Measurements from ENCODE around the gene KIAA1328. TPM values are rescaled to one million over a fixed set of nuclear protein-coding genes. Genes with fewer than 3 reads are reported as not detected.

Gene KIAA1328
- total RNA-seq, 1 experiment from 2014 or later: 6.2 TPM

- CTCF ChIA-PET: no interaction called here
- in situ Hi-C loops (cut with HindIII; ENCODE audit: low pct_unique_long_range_greater_than_20kb, low sequenced_read_pairs): no loop called here
- POLR2A ChIA-PET: no interaction called here
Observed at GRCh38 chr18:37265382-37265781, 436.5 kb downstream of the KIAA1328 start.

GRCh38 chr18:37266290-37266689 lies 437.4 kb downstream of the KIAA1328 start:
- Histone ChIP-seq H3K4me3 (ENCODE audit: low read depth in 2 of 2, low read length in 2 of 2) (no peak overlapping the region), H3K36me3 (ENCODE audit: control insufficient read depth, insufficient read depth, low read length) (no peaks in the 10 kb centered on the region), H3K27ac (ENCODE audit: low read length) (no peak overlapping the region), H3K9me3 (ENCODE audit: control insufficient read depth, insufficient read depth, low read depth, low read length) (no peaks in the 10 kb centered on the region), H3K27me3 (ENCODE audit: control insufficient read depth, insufficient read depth, low read length) (no peaks in the 10 kb centered on the region), H3K4me1 (ENCODE audit: control insufficient read depth, insufficient read depth, low read length) (no peaks in the 10 kb centered on the region)
- TF ChIP-seq, protein P1, sequence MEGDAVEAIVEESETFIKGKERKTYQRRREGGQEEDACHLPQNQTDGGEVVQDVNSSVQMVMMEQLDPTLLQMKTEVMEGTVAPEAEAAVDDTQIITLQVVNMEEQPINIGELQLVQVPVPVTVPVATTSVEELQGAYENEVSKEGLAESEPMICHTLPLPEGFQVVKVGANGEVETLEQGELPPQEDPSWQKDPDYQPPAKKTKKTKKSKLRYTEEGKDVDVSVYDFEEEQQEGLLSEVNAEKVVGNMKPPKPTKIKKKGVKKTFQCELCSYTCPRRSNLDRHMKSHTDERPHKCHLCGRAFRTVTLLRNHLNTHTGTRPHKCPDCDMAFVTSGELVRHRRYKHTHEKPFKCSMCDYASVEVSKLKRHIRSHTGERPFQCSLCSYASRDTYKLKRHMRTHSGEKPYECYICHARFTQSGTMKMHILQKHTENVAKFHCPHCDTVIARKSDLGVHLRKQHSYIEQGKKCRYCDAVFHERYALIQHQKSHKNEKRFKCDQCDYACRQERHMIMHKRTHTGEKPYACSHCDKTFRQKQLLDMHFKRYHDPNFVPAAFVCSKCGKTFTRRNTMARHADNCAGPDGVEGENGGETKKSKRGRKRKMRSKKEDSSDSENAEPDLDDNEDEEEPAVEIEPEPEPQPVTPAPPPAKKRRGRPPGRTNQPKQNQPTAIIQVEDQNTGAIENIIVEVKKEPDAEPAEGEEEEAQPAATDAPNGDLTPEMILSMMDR (IDR thresholded peaks at IDR 0.05): no peak; the same call in 1 of the 2 replicates
- TF ChIP-seq POLR2AphosphoS5 (IDR thresholded peaks at IDR 0.05; ENCODE audit: low read depth, low read length) (no peak), TCF7L2 (IDR thresholded peaks at IDR 0.05; ENCODE audit: low read depth, low read length) (no peak), REST (IDR thresholded peaks at IDR 0.05; ENCODE audit: insufficient read depth in 1 of 2, low read depth in 2 of 2, low read length in 1 of 2) (no peak), SIN3A (IDR thresholded peaks at IDR 0.05; ENCODE audit: borderline replicate concordance, insufficient read depth, low read depth, low read length) (no peak)
- POLR2A ChIA-PET: no interaction called here
- CTCF ChIA-PET: no interaction called here
- DNase-seq (ENCODE audit: low read depth, low spot score) (no peak), ATAC-seq (no peak)
- in situ Hi-C loops (cut with HindIII; ENCODE audit: low pct_unique_long_range_greater_than_20kb, low sequenced_read_pairs): no loop called here
- no TSS peak for BruUV-seq (replicated peaks)
- intact Hi-C loops (cut with micrococcal nuclease; ENCODE audit: unreplicated experiment): no loop called here

More at GRCh38 chr18:37265382-37265781, 436.5 kb downstream of the KIAA1328 start:
- DNase-seq (ENCODE audit: low read depth, low spot score) (no peak), ATAC-seq (no peak)
- no peaks in the 10 kb centered on the region for H3K4me1 ChIP-seq (ENCODE audit: control insufficient read depth, insufficient read depth, low read length)
- TF ChIP-seq POLR2AphosphoS5 (IDR thresholded peaks at IDR 0.05; ENCODE audit: low read depth, low read length): no peak
- TF ChIP-seq, protein P1 (IDR thresholded peaks at IDR 0.05): no peak
- no peak for TF ChIP-seq TCF7L2 (IDR thresholded peaks at IDR 0.05; ENCODE audit: low read depth, low read length)
- no peak for TF ChIP-seq SIN3A (IDR thresholded peaks at IDR 0.05; ENCODE audit: borderline replicate concordance, insufficient read depth, low read depth, low read length)
- no peak for TF ChIP-seq REST (IDR thresholded peaks at IDR 0.05; ENCODE audit: insufficient read depth in 1 of 2, low read depth in 2 of 2, low read length in 1 of 2)
- BruUV-seq (replicated peaks): no TSS peak
- H3K27me3 ChIP-seq (ENCODE audit: control insufficient read depth, insufficient read depth, low read length): no peaks in the 10 kb centered on the region
- intact Hi-C loops (cut with micrococcal nuclease; ENCODE audit: unreplicated experiment): no loop called here
- no peaks in the 10 kb centered on the region for H3K36me3 ChIP-seq (ENCODE audit: control insufficient read depth, insufficient read depth, low read length)
- H3K27ac ChIP-seq (ENCODE audit: low read length): no peak overlapping the region
- no peak overlapping the region for H3K4me3 ChIP-seq (ENCODE audit: low read depth in 2 of 2, low read length in 2 of 2)
- no peaks in the 10 kb centered on the region for H3K9me3 ChIP-seq (ENCODE audit: control insufficient read depth, insufficient read depth, low read depth, low read length)
